Vagina (tissue), 2 donors: ENCODE results near the gene PNPO.

Experiments
- POLR2A ChIP-seq, 2 donors: fragments of 450-650 bp; IDR thresholded peaks; one replicate each; pipeline ENCODE4 v1.6.1; 2017; ENCODE audit warnings: antibody characterized with exemption in 2 of 2, mild to moderate bottlenecking in 2 of 2, moderate library complexity in 2 of 2
- TF ChIP-seq, protein P1 (sequence below), 3 experiments: fragments of 450-650 bp in 2 of 3; fragments of 200-600 bp in 1 of 3; sonication (generic) in 1 of 3; IDR thresholded peaks; one replicate each; pipeline ENCODE4 v1.5.1; 2017 to 2019; ENCODE audit warnings: antibody characterized with exemption in 3 of 3, mild to moderate bottlenecking in 2 of 3, moderate library complexity in 2 of 3

DNA sequence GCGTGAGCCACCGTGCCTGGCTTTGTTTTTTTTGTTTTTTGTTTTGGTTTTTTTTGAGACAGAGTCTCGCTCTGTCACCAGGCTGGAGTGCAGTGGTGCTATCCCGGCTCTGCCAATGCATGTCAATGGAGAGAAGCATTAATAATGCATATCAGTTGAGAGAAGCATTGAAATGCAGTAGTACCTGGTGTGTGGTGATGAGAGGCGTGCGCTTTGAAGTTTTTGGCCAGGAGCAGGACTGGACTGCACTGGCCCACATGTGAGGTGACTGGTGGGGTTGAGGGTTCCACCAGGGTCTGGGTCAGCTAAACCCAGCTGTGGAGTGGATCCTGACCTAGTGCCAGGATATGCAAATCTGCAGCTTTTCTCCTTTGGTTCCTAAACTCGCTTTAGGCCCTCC is 39.9 kb upstream of the PNPO start:
- TF ChIP-seq POLR2A (IDR thresholded peaks at IDR 0.05): no peak
- TF ChIP-seq, protein P1, sequence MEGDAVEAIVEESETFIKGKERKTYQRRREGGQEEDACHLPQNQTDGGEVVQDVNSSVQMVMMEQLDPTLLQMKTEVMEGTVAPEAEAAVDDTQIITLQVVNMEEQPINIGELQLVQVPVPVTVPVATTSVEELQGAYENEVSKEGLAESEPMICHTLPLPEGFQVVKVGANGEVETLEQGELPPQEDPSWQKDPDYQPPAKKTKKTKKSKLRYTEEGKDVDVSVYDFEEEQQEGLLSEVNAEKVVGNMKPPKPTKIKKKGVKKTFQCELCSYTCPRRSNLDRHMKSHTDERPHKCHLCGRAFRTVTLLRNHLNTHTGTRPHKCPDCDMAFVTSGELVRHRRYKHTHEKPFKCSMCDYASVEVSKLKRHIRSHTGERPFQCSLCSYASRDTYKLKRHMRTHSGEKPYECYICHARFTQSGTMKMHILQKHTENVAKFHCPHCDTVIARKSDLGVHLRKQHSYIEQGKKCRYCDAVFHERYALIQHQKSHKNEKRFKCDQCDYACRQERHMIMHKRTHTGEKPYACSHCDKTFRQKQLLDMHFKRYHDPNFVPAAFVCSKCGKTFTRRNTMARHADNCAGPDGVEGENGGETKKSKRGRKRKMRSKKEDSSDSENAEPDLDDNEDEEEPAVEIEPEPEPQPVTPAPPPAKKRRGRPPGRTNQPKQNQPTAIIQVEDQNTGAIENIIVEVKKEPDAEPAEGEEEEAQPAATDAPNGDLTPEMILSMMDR (IDR thresholded peaks at IDR 0.05): no peak
